ENCODE results near the gene HCRTR1.
"Not testable (repeated sequence)": the region's sequence is repeated elsewhere in the genome, so short reads cannot be mapped to it uniquely, and the experiment has no call there.

HCRTR1 gene

DNA sequence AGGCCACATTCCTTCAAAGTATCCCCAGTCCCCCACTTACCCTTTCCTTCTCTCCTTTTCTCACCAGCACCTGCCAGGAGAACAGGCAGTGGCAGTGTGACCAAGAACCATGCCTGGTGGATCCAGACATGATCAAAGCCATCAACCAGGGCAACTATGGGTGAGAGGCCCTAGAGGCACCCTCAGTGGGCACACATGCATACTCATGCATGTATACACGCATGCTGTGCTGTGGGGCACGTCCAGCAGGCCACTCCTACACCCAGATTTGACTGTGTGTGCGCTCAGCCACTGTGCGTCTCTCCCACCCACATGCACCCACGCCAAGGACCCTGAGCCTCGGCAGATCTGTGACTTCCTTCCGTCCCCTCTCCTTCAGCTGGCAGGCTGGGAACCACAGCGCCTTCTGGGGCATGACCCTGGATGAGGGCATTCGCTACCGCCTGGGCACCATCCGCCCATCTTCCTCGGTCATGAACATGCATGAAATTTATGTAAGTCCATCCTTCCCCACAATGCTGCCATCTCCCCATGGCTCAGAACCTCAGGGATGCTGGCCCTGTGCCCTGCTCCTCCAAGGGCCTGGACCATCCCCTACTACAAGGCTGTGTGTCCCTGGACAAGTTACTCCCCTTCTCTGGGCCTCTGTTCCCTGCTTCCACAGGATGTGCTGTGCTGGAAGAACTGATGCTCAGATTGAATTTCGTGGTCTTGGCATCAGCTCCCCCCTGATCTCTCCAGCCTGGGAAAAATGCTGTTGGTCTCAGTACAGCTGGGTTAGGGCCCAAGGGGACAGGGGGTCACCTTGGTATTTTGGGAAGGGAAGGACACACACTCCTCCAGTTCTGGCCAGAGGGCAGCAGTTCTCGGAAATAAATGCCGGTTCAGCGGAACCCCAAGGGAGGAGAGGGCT is 34.2 kb upstream of the HCRTR1 start:
- no peak for DNase-seq (ENCODE audit: extremely low read depth, low read depth)
- H3K4me3 ChIP-seq (replicated peaks; ENCODE audit: low read depth, low read length) = no peak overlapping the region

DNA sequence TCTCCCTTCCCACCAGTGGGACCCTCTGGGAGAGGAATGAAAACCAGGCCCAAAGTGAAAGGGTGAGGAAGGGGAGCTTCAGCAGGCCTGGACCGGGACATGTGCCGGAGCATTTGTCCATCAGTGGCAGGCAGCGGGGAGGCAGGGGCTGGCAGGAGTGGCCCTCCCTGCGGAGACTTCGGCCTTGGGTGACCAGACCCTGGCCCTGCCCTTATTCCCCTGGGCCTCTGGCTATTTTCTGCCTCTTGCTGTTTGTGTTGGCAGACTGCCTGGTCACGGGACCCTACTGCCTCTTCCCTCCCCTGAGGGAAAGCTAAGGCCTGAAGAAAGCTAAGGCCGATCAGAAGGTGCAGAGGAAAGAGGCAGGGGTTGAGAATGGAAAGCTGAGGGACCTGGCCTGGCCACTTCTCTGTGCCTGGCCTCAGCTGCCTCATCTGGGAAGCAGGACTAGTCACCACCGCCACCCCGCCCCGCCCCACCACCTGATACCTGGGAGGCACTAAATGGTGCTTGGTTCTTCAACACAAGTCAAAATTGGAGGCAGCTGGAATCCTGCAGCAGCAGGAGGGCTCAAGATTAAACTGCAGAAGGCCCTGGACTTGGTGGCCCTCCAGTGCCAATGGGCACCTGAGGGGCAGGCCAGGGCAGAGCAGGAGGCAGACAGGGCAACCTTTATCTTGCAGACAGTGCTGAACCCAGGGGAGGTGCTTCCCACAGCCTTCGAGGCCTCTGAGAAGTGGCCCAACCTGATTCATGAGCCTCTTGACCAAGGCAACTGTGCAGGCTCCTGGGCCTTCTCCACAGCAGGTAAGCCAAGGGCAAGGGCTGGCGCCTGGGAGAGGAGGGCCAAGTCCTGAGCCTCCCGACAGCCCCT is 33.3 kb upstream of the HCRTR1 start:
- no peak overlapping the region for H3K4me3 ChIP-seq (replicated peaks; ENCODE audit: low read depth, low read length)
- DNase-seq (ENCODE audit: extremely low read depth, low read depth) = no peak
- TF ChIP-seq CTCF (IDR thresholded peaks at IDR 0.05; ENCODE audit: low read depth, low read length, missing control alignments) = no peak

More for the DNA sequence above, 34.2 kb upstream of the HCRTR1 start:
- no peak for TF ChIP-seq CTCF (IDR thresholded peaks at IDR 0.05; ENCODE audit: low read depth, low read length, missing control alignments)

DNA sequence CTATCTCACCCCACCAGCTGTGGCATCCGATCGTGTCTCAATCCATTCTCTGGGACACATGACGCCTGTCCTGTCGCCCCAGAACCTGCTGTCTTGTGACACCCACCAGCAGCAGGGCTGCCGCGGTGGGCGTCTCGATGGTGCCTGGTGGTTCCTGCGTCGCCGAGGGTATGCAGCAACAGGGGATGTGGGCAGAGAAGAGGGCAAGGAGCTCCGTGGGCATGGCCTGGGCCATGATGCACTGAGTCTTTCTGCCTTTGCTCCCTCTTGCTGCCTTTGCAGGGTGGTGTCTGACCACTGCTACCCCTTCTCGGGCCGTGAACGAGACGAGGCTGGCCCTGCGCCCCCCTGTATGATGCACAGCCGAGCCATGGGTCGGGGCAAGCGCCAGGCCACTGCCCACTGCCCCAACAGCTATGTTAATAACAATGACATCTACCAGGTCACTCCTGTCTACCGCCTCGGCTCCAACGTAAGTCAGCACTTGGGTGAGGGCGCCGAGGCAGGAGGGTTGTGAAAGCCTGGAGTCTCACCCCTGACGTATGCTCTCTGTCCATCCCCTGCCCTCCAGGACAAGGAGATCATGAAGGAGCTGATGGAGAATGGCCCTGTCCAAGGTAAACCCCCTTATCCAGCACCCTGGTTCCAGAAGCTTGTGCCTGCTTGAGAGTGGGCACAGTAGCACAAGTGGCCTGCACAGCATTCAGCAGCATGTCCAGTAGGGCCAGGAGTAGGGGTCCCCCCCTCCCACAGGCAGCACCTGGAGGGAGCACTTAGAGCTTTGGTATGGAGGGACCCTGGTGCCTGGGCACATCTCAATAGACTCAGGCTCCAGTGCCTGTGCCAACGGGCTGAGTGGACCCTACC is 32.4 kb upstream of the HCRTR1 start:
- TF ChIP-seq CTCF (IDR thresholded peaks at IDR 0.05; ENCODE audit: low read depth, low read length, missing control alignments) = no peak
- DNase-seq (ENCODE audit: extremely low read depth, low read depth) = no peak
- H3K4me3 ChIP-seq (replicated peaks; ENCODE audit: low read depth, low read length) = no peak overlapping the region

- TF ChIP-seq CTCF (IDR thresholded peaks at IDR 0.05; ENCODE audit: low read depth, low read length, missing control alignments) = no peak
- H3K4me3 ChIP-seq (replicated peaks; ENCODE audit: low read depth, low read length) = no peak overlapping the region
- no peak for DNase-seq (ENCODE audit: extremely low read depth, low read depth)
These were observed 31.6 kb upstream of the HCRTR1 start for GRCh38 chr1:31585736-31586365.

DNA sequence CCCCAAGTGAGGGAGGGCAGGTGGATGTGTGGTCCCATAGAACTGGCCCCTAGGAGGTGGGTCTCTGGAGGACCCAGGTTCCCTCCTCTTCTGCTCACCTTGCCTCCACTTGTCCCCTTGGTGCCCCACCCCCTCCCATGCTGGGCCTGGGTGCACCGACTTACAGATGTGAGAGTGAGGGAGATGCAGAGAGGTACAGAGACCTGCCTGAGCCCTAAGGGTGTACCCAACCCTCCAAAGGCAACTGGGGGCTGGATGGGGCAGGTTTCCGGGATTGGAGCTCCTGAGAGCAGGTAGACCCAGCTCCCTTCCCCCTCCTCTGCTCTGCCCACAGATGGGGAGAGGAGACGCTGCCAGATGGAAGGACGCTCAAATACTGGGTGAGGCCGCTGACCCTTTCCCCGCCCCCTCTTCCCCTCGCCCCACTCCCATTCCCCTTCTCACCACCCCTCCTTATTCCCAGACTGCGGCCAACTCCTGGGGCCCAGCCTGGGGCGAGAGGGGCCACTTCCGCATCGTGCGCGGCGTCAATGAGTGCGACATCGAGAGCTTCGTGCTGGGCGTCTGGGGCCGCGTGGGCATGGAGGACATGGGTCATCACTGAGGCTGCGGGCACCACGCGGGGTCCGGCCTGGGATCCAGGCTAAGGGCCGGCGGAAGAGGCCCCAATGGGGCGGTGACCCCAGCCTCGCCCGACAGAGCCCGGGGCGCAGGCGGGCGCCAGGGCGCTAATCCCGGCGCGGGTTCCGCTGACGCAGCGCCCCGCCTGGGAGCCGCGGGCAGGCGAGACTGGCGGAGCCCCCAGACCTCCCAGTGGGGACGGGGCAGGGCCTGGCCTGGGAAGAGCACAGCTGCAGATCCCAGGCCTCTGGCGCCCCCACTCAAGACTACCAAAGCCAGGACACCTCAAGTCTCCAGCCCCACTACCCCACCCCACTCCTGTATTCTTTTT is 30.8 kb upstream of the HCRTR1 start:
- TF ChIP-seq CTCF (IDR thresholded peaks at IDR 0.05; ENCODE audit: low read depth, low read length, missing control alignments) = no peak
- no peak for DNase-seq (ENCODE audit: extremely low read depth, low read depth)
- no peak overlapping the region for H3K4me3 ChIP-seq (replicated peaks; ENCODE audit: low read depth, low read length)

DNA sequence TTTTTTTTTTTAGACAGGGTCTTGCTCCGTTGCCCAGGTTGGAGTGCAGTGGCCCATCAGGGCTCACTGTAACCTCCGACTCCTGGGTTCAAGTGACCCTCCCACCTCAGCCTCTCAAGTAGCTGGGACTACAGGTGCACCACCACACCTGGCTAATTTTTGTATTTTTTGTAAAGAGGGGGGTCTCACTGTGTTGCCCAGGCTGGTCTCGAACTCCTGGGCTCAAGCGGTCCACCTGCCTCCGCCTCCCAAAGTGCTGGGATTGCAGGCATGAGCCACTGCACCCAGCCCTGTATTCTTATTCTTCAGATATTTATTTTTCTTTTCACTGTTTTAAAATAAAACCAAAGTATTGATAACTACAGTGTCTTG is 30.2 kb upstream of the HCRTR1 start:
- not testable (repeated sequence) for H3K4me3 ChIP-seq (replicated peaks; ENCODE audit: low read depth, low read length); DNase-seq (ENCODE audit: extremely low read depth, low read depth)
